ENCODE data around the gene PRKAR2B. TPM values are rescaled to one million over a fixed set of nuclear protein-coding genes. Genes with fewer than 3 reads are reported as not detected.

PRKAR2B gene
- total RNA-seq, 1 donor from 2014 or later, result 21.8 TPM

- Histone ChIP-seq H3K9me3 (replicated peaks) (peaks cover 4% of the 10 kb centered on the region), H3K4me3 (no peak overlapping the region), H3K4me1 (peaks cover 45% of the 10 kb centered on the region), H3K27ac (replicated peaks) (peak overlapping the region; percentile 87), H3K36me3 (peaks cover 50% of the 10 kb centered on the region), H3K27me3 (ENCODE audit: low read depth) (no peaks in the 10 kb centered on the region)
- no peak for DNase-seq
- TF ChIP-seq CTCF (IDR thresholded peaks at IDR 0.05; ENCODE audit: borderline replicate concordance), result no peak
- intact Hi-C loops (cut with micrococcal nuclease), result loop anchor here (10.0 kb wide), 2 partner anchors 76 to 256 kb away; no protein-coding TSS in a partner anchor
These were observed 164.1 kb downstream of the PRKAR2B start for GRCh38 chr7:107208563-107208962.

- H3K27me3 ChIP-seq (ENCODE audit: low read depth), result no peaks in the 10 kb centered on the region
- peak overlapping the region; percentile 87 for H3K27ac ChIP-seq (replicated peaks)
- intact Hi-C loops (cut with micrococcal nuclease), result loop anchor here (10.0 kb wide), 2 partner anchors 75 to 255 kb away; no protein-coding TSS in a partner anchor
- peaks cover 14% of the 10 kb centered on the region for H3K9me3 ChIP-seq (replicated peaks)
- H3K4me1 ChIP-seq, result peaks cover 49% of the 10 kb centered on the region
- no peak overlapping the region for H3K4me3 ChIP-seq
- no peak for DNase-seq
- H3K36me3 ChIP-seq, result peaks cover 40% of the 10 kb centered on the region
- no peak for TF ChIP-seq CTCF (IDR thresholded peaks at IDR 0.05; ENCODE audit: borderline replicate concordance)
These were observed 165.1 kb downstream of the PRKAR2B start for GRCh38 chr7:107209565-107209964.

GRCh38 chr7:107210400-107210799 is 165.9 kb downstream of the PRKAR2B start:
- Histone ChIP-seq H3K27ac (replicated peaks) (peak overlapping the region; percentile 87), H3K27me3 (ENCODE audit: low read depth) (no peaks in the 10 kb centered on the region), H3K9me3 (replicated peaks) (peaks cover 21% of the 10 kb centered on the region), H3K4me3 (no peak overlapping the region), H3K36me3 (peaks cover 32% of the 10 kb centered on the region), H3K4me1 (peaks cover 49% of the 10 kb centered on the region)
- no peak for TF ChIP-seq CTCF (IDR thresholded peaks at IDR 0.05; ENCODE audit: borderline replicate concordance)
- intact Hi-C loops (cut with micrococcal nuclease), result no loop called here
- DNase-seq, result no peak

Other genes starting within 250 kb of the PRKAR2B start
- 1.7 TPM for gene PIK3CG, start 179.4 kb upstream of the PRKAR2B start, total RNA-seq
- gene HBP1, start 124.3 kb downstream of the PRKAR2B start, total RNA-seq, result 56.9 TPM

Data from left ventricle myocardium inferior (tissue), 1 donor.